Measurements from ENCODE around the gene AFM. TPM values are rescaled to one million over a fixed set of nuclear protein-coding genes. Genes with fewer than 3 reads are reported as not detected.

The AFM gene
- total RNA-seq, 1 donor from 2014 or later, result not detected

DNA sequence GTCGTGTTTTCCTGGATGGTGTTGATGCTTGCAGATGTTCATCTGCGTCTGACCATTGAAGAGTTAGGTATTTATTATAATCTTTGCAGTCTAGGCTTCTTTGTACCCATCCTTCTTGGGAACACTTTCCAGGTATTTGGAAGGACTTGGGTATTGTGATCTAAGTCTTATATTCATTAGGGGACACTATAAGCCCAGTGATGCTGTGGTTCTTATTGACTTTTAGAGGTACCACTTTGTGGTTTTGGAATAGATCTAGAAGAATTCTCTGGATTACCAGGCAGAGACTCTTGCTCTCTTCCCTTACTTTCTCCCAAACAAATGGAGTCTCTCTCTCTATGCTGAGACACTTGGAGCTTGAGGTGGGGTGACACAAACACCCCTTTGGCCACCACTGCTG, 41.6 kb downstream of the AFM start:
- no peak for DNase-seq (ENCODE audit: low spot score)
- TF ChIP-seq, protein P1, sequence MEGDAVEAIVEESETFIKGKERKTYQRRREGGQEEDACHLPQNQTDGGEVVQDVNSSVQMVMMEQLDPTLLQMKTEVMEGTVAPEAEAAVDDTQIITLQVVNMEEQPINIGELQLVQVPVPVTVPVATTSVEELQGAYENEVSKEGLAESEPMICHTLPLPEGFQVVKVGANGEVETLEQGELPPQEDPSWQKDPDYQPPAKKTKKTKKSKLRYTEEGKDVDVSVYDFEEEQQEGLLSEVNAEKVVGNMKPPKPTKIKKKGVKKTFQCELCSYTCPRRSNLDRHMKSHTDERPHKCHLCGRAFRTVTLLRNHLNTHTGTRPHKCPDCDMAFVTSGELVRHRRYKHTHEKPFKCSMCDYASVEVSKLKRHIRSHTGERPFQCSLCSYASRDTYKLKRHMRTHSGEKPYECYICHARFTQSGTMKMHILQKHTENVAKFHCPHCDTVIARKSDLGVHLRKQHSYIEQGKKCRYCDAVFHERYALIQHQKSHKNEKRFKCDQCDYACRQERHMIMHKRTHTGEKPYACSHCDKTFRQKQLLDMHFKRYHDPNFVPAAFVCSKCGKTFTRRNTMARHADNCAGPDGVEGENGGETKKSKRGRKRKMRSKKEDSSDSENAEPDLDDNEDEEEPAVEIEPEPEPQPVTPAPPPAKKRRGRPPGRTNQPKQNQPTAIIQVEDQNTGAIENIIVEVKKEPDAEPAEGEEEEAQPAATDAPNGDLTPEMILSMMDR (IDR thresholded peaks at IDR 0.05), result no peak
- Mint-ChIP-seq H3K4me3 (ENCODE audit: unreplicated experiment) (no peak overlapping the region), H3K9me3 (ENCODE audit: low read depth) (no peaks in the 10 kb centered on the region), H3K36me3 (ENCODE audit: low read depth) (no peaks in the 10 kb centered on the region), H3K27me3 (ENCODE audit: low read depth) (peaks cover 22% of the 10 kb centered on the region), H3K4me1 (ENCODE audit: low read depth) (no peaks in the 10 kb centered on the region), H3K27ac (ENCODE audit: unreplicated experiment) (no peak overlapping the region)

DNA sequence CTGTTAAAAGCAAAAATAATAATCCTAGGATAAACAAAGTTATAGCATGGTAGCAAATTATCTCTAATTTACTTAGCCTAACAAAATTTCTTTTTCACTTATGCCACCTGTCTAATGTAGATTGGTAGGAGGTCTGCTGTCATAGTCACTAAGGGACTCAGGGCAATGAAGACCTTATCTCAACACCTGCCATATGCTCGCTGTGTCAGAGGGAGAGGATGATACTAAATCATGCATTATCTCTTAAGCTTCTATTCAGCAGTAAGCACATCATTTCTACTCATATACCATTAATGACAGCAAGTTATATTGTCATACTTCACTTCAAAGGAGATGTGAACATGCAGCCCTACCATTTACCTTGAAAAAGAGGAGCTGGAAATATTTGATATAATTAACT, 44.1 kb downstream of the AFM start:
- Mint-ChIP-seq H3K36me3 (ENCODE audit: low read depth) (no peaks in the 10 kb centered on the region), H3K27ac (ENCODE audit: unreplicated experiment) (no peak overlapping the region), H3K4me3 (ENCODE audit: unreplicated experiment) (no peak overlapping the region), H3K27me3 (ENCODE audit: low read depth) (peaks cover 12% of the 10 kb centered on the region), H3K9me3 (ENCODE audit: low read depth) (no peaks in the 10 kb centered on the region), H3K4me1 (ENCODE audit: low read depth) (no peaks in the 10 kb centered on the region)
- DNase-seq (ENCODE audit: low spot score), result no peak
- TF ChIP-seq, protein P1 (IDR thresholded peaks at IDR 0.05), result no peak

DNA sequence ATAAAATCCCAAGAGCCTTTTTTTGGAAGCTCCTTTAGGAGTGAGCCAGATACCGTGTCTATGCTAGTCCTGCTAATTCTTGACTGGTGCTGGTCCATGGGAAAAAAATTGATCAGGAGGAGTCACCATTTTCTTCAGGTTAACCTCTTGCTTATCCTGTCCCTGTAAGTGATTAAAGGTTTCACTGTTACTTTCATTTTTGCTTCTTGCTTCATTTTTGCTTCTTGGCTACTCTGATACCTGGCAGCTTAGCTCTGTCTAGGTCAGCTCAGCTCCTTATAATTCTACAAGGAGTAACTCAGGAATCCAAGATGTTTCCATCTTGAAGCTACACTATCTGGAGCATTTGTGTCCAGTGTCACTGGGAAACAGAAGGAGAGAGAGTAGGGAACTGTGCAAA, 45.7 kb downstream of the AFM start:
- H3K4me1 Mint-ChIP-seq (ENCODE audit: low read depth), result no peaks in the 10 kb centered on the region
- peaks cover 3% of the 10 kb centered on the region for H3K9me3 Mint-ChIP-seq (ENCODE audit: low read depth)
- TF ChIP-seq, protein P1 (IDR thresholded peaks at IDR 0.05), result no peak
- peaks cover 17% of the 10 kb centered on the region for H3K27me3 Mint-ChIP-seq (ENCODE audit: low read depth)
- H3K4me3 Mint-ChIP-seq (ENCODE audit: unreplicated experiment), result no peak overlapping the region
- no peak for DNase-seq (ENCODE audit: low spot score)
- no peak overlapping the region for H3K27ac Mint-ChIP-seq (ENCODE audit: unreplicated experiment)
- no peaks in the 10 kb centered on the region for H3K36me3 Mint-ChIP-seq (ENCODE audit: low read depth)

DNA sequence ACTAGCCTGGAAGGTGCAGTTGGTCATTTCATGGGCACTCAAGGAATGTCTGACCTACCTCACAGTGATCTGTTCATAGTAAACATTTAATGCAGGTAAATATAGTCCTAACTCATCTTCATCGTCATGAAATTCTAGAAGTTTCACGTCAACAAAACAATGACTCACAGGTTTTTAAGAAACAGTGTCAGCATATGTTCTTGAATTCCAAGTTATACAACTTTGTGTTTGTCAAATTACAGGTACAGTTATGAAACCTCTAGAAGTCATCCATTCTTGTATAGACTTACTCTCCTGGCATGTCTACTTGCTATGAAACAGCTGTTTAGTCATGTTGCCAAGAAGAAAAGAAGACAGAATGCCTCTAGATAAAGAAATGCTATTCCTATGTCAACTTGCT, 46.6 kb downstream of the AFM start:
- Mint-ChIP-seq H3K9me3 (ENCODE audit: low read depth) (peaks cover 3% of the 10 kb centered on the region), H3K27me3 (ENCODE audit: low read depth) (peaks cover 21% of the 10 kb centered on the region)
- DNase-seq (ENCODE audit: low spot score), result no peak

DNA sequence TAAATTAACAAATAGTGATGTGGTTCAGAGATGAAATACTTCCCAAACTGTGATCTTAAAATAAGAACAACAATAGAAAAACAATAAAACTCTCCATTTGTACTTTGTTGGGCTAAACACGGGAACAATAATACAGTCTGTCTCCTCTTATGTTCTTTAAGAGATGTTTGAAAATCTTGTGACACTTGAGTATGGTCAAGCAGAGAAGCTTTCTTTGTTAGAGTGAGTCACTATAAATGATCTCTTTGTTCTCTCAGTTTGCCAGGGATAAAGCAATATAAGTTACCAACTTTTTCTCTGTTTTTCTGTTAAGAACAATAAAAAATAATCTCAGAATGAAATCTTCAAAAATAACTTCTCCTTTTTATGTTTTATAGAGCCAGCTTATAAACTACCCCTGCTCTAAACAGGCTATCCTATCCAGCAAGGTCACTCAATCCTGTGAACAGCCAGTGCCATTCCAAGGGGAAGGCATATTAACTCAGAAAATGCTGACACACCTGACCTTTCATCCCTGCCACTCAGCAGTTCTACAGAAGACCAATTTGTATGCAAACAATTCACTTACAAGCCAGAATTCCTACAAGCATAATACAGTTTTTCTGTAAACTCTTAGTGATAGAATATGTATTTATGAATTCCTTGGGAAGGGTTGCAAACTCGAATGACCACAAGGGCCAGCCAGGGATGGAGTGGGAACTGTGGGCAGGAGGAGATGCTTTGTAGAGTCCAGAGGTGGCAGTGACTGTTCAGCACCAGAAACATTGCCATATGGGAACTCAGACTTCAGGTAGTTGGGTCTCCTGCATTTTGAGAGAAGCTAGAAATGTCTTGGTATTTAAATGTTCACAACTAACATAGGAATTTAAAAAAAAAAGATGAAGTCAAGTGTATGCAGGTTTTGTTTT, 52.2 kb downstream of the AFM start:
- Mint-ChIP-seq H3K36me3 (ENCODE audit: low read depth) (no peaks in the 10 kb centered on the region), H3K9me3 (ENCODE audit: low read depth) (peaks cover 3% of the 10 kb centered on the region), H3K27ac (ENCODE audit: unreplicated experiment) (no peak overlapping the region), H3K4me3 (ENCODE audit: unreplicated experiment) (no peak overlapping the region), H3K27me3 (ENCODE audit: low read depth) (peaks cover 22% of the 10 kb centered on the region), H3K4me1 (ENCODE audit: low read depth) (no peaks in the 10 kb centered on the region)
- DNase-seq (ENCODE audit: low spot score), result no peak
- TF ChIP-seq, protein P1 (IDR thresholded peaks at IDR 0.05), result no peak

More for the DNA sequence above, 46.6 kb downstream of the AFM start:
- Mint-ChIP-seq H3K27ac (ENCODE audit: unreplicated experiment) (no peak overlapping the region), H3K4me3 (ENCODE audit: unreplicated experiment) (no peak overlapping the region), H3K36me3 (ENCODE audit: low read depth) (no peaks in the 10 kb centered on the region), H3K4me1 (ENCODE audit: low read depth) (no peaks in the 10 kb centered on the region)
- TF ChIP-seq, protein P1 (IDR thresholded peaks at IDR 0.05), result no peak

Data from chondrocyte (in vitro differentiated cells).